Calu3 (cell line): ENCODE results near the gene TMEM212. TPM values are rescaled to one million over a fixed set of nuclear protein-coding genes. Genes with fewer than 3 reads are reported as not detected.

Experiments
- BruUV-seq: library from RNA; stranded (reverse); fragments of 400-500 nt; replicated peaks from 2 replicates; lab custom pipeline; 2021; lab: Mats Ljungman, UMichigan
- CTCF ChIA-PET: fragments of 300-600 bp; sonication (Branson Sonifier 250); formaldehyde crosslinking; loops from one replicate; lab custom pipeline; 2022; ENCODE audit warnings: antibody characterized with exemption; lab: Charles Lee
- DNase-seq: peaks from one replicate; pipeline ENCODE4 v3.0.0; 2022
- H3K27ac Mint-ChIP-seq: one replicate; pipeline ENCODE4 v1.8.0; 2022; ENCODE audit warnings: mixed read lengths; ENCODE audit not compliant: unreplicated experiment
- H3K27me3 Mint-ChIP-seq: one replicate; pipeline ENCODE4 v1.8.0; 2022; ENCODE audit warnings: mixed read lengths; ENCODE audit not compliant: unreplicated experiment
- H3K36me3 Mint-ChIP-seq: one replicate; pipeline ENCODE4 v1.8.0; 2022; ENCODE audit warnings: mild to moderate bottlenecking, moderate library complexity, mixed read lengths; ENCODE audit not compliant: insufficient read depth, unreplicated experiment
- H3K4me1 Mint-ChIP-seq: one replicate; pipeline ENCODE4 v1.8.0; 2022; ENCODE audit warnings: mild to moderate bottlenecking, low read depth, mixed read lengths; ENCODE audit not compliant: unreplicated experiment
- H3K4me3 Mint-ChIP-seq: one replicate; pipeline ENCODE4 v1.8.0; 2022; ENCODE audit warnings: mild to moderate bottlenecking, low read depth, moderate library complexity, mixed read lengths; ENCODE audit not compliant: unreplicated experiment
- H3K9me3 Mint-ChIP-seq: one replicate; pipeline ENCODE4 v1.8.0; 2022; ENCODE audit warnings: low read depth, mixed read lengths; ENCODE audit not compliant: unreplicated experiment
- intact Hi-C: fragments of 100-400 bp; cut with micrococcal nuclease; formaldehyde crosslinking; loops from one replicate; pipeline ENCODE4 v1.10.0; 2022; ENCODE audit not compliant: unreplicated experiment
- total RNA-seq: library from RNA; stranded (reverse); gene quantifications from 2 replicates; pipeline ENCODE4 v1.2.3, GENCODE V29; 2022
- TF ChIP-seq, protein P1 (sequence below): fragments of 200-600 bp; IDR thresholded peaks from one replicate; pipeline ENCODE4 v1.8.0; 2022; ENCODE audit warnings: antibody characterized with exemption; ENCODE audit not compliant: unreplicated experiment

TMEM212 gene
- total RNA-seq, 1 experiment from 2014 or later: not detected

DNA sequence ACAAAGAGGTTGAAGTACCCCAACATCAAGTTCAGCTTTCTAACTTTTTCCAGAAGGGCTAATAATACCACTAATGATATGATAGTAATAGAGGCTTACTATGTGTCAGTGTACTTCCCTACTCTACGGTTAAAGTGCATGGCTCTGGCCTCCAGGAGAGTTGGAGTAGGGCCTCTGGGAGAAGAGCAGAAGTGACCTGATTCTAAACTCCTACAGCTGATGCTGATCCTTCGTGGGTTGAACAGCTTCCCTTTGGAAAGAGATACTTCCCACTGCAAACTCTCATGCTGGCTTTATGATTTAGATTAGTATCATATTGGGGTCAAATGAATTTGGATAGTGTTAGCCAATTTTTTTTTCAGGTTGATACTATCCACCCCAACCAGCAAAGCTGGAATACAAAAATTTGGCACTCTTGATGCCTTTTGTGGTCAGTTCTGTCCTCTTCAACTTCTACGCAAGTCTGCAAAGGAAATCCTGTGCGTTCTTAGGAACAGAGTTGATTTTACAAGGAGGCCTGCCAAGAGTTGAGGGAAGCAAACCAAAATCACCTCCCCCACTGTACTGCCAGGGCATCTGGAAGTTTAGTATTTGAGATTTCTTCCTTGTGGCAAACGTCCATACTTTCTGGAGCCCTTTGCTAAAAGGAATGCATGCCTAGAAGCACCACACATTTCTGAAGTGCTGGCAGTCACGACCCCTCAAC, 17.8 kb downstream of the TMEM212 start:
- Mint-ChIP-seq H3K4me3 (no peak overlapping the region), H3K9me3 (peaks cover 9% of the 10 kb centered on the region), H3K4me1 (peaks cover 1% of the 10 kb centered on the region), H3K27me3 (no peaks in the 10 kb centered on the region), H3K36me3 (no peaks in the 10 kb centered on the region), H3K27ac (no peak overlapping the region)
- intact Hi-C loops: no loop called here
- CTCF ChIA-PET: interaction anchor here (0.6 kb wide), 1 partner anchor 13 kb away, joined by 3 read pairs; no protein-coding TSS in a partner anchor
- no peak for DNase-seq
- no TSS peak for BruUV-seq
- TF ChIP-seq, protein P1, sequence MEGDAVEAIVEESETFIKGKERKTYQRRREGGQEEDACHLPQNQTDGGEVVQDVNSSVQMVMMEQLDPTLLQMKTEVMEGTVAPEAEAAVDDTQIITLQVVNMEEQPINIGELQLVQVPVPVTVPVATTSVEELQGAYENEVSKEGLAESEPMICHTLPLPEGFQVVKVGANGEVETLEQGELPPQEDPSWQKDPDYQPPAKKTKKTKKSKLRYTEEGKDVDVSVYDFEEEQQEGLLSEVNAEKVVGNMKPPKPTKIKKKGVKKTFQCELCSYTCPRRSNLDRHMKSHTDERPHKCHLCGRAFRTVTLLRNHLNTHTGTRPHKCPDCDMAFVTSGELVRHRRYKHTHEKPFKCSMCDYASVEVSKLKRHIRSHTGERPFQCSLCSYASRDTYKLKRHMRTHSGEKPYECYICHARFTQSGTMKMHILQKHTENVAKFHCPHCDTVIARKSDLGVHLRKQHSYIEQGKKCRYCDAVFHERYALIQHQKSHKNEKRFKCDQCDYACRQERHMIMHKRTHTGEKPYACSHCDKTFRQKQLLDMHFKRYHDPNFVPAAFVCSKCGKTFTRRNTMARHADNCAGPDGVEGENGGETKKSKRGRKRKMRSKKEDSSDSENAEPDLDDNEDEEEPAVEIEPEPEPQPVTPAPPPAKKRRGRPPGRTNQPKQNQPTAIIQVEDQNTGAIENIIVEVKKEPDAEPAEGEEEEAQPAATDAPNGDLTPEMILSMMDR: no peak

DNA sequence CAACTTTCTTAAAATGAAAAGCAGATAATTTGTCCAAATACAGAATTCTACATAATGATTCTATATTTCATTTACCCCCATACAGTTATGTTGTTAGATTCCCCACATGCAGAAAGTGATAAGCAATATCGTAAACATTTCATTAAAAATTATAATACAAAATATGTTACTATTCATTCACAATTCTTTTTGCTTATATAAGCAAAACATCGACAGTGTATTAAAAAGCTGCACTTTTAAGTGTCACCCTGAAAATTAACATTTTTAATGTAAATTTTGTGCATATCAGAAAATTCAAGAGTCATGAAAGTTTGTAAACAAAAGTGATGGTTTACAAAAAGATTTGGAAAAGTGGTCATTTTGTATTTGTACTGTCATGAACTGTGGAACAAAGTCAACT, 19.2 kb downstream of the TMEM212 start:
- no peak overlapping the region for H3K4me3 Mint-ChIP-seq
- peaks cover 5% of the 10 kb centered on the region for H3K9me3 Mint-ChIP-seq
- intact Hi-C loops: no loop called here
- peaks cover 7% of the 10 kb centered on the region for H3K4me1 Mint-ChIP-seq
- no peak overlapping the region for H3K27ac Mint-ChIP-seq
- H3K27me3 Mint-ChIP-seq: no peaks in the 10 kb centered on the region
- H3K36me3 Mint-ChIP-seq: no peaks in the 10 kb centered on the region
- CTCF ChIA-PET: no interaction called here
- DNase-seq: no peak
- TF ChIP-seq, protein P1: no peak
- no TSS peak for BruUV-seq

DNA sequence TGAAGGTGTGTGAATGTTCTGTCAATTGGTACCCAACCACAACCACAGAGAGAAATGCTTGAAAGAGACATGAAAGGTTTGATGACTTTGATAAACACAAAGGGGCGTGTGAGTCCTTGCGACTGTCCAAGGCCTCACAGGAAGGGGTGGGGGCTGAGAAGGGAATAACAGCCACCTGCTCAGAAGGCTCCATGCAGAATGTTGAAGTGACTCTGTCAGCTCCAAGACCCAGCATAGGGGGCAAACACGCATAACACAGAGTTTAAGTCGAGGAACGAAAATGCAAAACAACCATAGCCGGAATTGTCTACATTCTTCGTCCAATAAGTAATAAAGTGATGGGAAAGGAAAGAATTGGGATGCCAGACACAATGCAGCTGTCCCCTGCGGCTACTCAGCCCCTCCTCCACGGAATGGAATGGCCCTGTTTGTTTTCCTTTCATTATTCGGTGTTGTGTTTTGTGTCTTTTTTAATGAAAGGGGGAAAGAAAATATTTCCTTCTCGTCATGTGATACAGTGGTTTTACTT, 19.9 kb downstream of the TMEM212 start:
- TF ChIP-seq, protein P1: no peak
- intact Hi-C loops: no loop called here
- DNase-seq: no peak
- H3K4me1 Mint-ChIP-seq: peaks cover 7% of the 10 kb centered on the region
- no peaks in the 10 kb centered on the region for H3K27me3 Mint-ChIP-seq
- no peak overlapping the region for H3K27ac Mint-ChIP-seq
- no peaks in the 10 kb centered on the region for H3K36me3 Mint-ChIP-seq
- BruUV-seq: no TSS peak
- no peak overlapping the region for H3K4me3 Mint-ChIP-seq
- CTCF ChIA-PET: no interaction called here
- H3K9me3 Mint-ChIP-seq: peaks cover 4% of the 10 kb centered on the region

DNA sequence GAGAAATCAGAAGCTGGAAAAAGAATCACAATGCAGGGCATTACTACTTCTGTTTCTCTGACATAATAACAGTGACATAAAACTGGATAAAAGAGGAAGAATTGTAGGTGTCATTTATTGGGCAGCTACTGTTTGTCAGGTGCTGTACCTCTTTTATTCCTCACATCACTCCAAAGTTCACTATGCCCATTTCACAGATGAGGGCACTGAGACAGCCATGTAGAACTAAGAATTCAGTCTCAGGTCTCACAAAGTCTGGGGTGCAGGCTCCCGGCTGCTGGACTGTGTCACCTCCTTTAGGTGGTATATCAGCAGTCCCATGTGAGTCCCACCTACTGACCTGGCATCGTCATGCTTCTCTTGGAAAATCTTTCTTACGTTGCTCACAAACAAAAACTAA, 20.8 kb downstream of the TMEM212 start:
- Mint-ChIP-seq H3K36me3 (no peaks in the 10 kb centered on the region), H3K4me1 (peaks cover 7% of the 10 kb centered on the region), H3K27me3 (no peaks in the 10 kb centered on the region), H3K27ac (no peak overlapping the region), H3K9me3 (no peaks in the 10 kb centered on the region), H3K4me3 (no peak overlapping the region)
- no peak for DNase-seq
- TF ChIP-seq, protein P1: no peak
- BruUV-seq: no TSS peak
- CTCF ChIA-PET: no interaction called here
- intact Hi-C loops: no loop called here
